HG02623 (cell line): ENCODE measurements around the gene SH3BP5.

Experiments
- ATAC-seq: cut with Tn5 transposase; IDR thresholded peaks from one replicate; pipeline ENCODE4 v1.9.1; 2021; ENCODE audit warnings: moderate library complexity; ENCODE audit not compliant: unreplicated experiment

Gene SH3BP5

DNA sequence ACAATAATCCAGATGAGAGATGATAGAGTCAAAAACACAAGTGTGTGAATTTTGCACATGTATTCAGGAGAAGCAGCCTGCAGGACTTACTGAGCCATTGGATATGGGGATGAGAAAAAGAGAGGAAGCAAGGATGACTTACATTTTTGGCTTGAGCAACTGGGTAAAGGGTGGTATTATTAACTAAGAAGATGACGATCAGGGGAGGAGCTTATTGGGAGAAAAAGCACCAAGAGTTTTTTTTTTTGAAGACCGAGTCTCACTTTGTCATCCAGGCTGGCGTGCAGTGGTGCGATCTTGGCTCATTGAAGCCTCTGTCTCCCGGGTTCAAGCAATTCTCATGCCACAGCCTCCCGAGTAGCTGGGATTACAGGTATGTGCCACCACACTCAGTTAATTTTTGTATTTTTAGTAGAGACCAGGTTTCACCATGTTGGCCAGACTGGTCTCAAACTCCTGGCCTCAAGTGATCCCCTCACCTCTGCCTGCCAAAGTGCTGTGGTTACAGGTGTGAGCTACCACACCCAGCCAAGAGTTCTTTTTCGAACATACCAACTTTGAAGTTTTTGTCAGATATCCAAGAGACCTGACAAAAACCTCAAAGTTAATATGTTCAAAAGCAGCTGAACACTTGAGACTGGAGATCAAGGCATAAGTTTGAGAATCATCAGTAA, 14.8 kb upstream of the SH3BP5 start:
- no peak for ATAC-seq

GRCh38 chr3:15346516-15346915, 14.1 kb upstream of the SH3BP5 start:
- no peak for ATAC-seq

DNA sequence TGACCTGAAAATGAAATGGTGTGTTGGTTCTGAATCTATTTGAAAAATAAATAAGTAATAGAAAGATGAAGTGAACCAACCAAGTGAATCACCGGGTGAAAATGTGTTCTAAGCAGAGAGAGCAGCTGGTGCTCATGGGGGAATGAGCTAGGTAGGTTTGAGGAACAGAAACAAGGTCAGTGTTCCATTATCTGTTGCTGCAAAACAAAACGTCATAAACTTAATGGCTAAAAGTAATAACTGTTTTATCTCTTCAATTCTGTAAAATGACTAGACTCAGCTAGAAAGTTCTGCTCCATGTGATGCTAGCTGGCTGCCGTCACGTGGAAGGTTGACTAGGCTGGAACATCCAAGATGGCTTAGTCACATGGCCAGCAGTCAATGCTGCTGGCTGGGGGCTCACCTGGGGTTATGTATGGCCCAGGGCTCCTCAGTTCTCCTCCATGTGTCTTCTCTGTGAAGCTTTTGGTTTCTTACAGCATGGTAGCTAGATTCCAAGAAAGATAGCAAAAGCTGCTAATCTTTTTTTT, 13.3 kb upstream of the SH3BP5 start:
- peak; percentile 83 for ATAC-seq

DNA sequence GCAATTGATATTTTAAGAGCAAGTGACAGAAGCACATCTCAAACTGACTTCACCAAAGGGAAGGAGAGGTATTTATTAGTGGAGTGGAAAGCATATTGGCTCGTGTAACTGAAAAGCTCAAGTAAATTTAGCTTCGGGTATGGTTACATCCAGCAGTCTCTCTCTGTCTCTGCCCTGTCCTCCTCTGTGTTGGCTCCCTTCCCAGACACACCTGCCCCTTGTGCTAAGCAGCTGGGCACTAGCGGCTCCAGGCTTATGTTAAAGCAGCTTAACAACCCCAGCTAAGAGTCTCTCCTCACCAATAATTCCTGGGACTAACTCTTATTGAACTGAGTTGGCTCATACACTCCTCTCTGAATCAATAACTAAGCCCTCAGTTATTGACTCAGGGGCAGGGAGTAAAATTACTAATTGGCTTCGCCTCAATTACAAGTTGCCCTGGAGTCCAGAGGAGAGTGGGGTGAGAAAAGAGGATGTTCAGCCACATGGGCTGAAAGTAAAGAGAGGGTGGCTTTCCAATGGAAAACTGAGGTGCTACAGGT, 12.8 kb upstream of the SH3BP5 start:
- peak; percentile 17 for ATAC-seq

DNA sequence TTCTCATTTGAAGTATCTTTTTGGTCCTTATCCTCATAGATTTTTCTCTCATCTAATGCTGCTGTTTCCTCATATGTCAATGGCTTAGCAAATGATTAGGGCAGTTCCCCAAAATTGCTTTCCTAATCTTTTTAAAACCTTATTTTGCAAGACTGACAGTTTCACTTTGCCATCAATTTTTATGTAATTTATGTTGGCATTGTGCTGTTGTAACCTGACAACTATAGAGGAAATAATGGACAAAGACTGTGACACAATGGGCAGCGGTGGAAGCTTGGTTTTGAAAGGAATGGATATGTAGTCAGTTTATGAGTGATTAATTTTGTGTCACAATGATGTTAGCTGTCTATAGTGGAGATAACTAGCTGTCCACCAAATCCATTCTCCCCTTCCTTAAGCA, 10.6 kb upstream of the SH3BP5 start:
- no peak for ATAC-seq

DNA sequence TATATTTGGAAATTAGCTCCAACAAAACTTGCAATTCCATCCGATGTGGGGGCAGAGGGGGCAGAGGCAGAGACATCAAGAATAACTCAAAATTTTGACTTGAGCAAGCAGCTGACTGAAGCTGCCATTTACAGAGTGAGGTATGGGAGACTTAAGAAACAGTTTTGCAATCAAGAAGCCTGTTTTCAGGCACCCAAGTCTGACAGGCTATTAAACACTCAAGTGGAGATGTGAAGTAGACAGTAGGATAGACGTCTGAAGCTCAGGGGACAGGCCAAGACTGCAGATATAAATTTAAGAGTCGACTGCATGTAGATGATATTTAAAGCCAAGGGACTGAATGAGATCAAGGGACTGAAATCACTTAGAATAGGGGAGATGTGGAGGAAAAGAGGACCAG, 9.9 kb upstream of the SH3BP5 start:
- ATAC-seq: no peak

DNA sequence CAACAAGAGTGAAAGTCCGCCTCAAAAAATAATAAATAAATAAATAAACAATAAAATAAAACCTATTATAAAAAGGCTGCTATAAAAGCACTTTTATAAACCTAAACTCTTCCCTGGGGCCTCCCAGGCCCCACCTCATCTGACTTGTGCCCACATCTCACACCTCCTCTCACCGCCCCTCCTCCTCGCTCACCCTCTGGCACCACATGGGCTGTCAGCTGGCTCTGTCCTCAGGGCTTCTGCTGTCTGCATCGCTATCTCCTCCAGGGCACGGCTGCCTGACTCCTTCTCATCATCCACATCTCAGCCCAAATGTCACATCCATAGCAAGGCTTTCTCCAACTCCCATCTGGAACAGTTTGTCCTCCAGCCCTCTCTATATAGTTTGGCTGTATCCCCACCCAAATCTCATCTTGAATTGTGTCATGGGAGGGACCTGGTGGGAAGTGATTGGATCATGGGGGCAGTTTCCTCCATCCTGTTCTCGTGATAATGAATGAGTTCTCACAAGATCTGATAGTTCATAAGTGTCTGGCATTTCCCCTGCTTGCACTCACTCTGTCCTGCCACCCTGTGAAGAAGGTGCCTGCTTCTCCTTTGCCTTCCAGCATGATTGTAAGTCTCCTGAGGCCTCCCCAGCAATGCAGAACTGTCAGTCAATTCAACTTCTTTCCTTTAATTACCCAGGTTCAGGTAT, 8.8 kb upstream of the SH3BP5 start:
- no peak for ATAC-seq

- no peak for ATAC-seq
Measured at GRCh38 chr3:15339786-15340215, 7.4 kb upstream of the SH3BP5 start.

- no peak for ATAC-seq
Measured at GRCh38 chr3:15339001-15339400, 6.6 kb upstream of the SH3BP5 start.

GRCh38 chr3:15337963-15338362, 5.6 kb upstream of the SH3BP5 start:
- no peak for ATAC-seq

DNA sequence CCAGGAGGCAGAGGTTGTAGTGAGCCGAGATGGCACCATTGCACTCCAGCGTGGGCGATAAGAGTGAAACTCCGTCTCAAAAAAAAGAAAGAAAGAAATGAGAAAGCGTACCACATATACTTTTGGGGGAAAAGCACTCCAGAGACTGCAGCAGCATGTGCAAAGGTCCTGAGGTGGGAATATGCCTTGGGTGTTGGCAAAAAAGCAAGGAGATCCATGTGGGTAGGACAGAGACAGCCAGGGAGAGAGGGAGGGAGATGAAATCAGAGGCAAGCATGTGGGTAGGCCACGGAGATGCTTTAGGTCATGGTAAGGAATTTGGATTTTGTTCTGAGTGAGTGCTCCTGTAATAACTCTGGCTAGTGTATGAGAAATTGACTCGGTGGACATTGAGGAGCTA, 3.7 kb upstream of the SH3BP5 start:
- ATAC-seq: no peak

DNA sequence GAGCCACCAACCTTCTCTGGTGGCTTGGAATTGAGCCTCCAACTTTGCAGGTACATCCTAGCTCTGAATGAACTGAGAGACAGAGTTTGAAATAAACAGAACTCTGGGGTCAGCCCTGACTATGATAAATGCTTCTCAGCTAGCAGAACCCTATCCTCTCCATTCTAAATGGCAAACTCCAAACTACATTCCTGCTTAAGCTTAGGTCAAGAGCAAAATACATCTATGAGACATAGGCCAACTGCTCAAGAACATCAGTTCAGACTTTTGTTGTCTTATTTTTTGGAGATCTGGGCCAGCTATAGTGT, 1.5 kb upstream of the SH3BP5 start:
- ATAC-seq: no peak

GRCh38 chr3:15333099-15333955, 941 bp upstream of the SH3BP5 start:
- no peak for ATAC-seq

DNA sequence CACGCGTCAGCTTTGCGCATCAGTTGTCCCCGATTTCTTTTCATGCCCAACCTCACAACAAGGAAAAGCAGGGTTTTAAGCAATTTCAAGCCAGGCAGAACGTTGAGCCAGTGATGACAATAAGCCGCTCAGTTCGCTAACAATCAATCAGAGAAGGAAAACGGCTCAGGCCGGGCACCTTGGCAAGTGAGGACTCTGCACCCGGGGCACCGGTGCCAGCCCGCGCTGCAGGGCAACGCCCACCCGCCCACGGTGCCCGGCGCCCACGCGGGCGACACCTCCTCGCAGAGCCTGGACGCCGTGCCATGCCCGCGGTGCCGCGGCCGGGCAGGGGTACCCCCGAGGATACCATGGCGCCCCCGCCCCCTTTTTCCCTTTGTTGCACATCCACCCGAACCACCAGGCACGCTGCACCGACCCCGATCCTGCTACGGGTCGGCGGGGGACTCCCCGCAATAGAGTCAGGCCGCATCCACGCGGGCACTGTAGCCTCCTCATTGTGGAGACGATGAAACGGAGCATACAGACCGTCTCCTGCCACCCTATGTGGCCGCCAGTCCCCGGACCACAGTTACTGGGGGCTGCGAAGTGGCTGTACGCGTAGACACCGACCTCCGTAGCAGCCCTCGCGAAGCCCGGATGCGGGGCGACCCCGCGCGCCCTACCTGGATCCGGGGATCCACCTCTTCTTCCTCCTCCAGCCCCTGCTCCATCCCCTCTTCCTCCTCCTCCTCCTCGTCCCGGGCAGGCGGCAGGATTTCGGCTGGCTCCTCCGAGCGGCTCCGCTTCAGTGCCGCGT, 581 bp downstream of the SH3BP5 start:
- peak; percentile 23 for ATAC-seq

GRCh38 chr3:15331072-15331605, 1.2 kb downstream of the SH3BP5 start:
- ATAC-seq: no peak

DNA sequence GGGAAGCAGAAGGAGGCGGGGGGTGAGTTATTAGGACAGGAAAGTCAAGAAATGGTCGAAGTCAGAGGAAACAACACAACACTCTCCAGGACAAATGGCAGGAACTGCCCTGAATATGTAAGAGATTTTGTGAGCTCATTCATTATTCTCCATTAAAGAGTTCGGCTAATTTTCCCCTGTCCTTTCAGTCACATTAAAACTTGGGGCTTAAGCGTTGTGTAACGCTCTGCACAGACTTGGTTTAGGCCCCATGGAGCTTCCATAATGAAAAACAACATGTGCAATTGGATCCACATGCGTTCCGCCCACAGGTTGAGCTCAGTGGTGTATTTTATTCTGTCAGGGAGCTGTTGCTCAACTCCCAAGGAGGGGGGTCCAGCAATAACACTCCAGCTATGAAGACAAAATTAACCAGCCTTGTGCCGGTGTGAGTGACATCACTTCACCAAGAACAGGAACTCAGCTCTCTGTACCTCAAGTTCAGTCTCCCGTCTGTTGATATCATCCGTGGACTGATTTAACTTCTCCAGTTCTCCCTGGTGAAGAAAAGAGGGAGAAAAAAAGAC, 2.3 kb downstream of the SH3BP5 start:
- no peak for ATAC-seq

DNA sequence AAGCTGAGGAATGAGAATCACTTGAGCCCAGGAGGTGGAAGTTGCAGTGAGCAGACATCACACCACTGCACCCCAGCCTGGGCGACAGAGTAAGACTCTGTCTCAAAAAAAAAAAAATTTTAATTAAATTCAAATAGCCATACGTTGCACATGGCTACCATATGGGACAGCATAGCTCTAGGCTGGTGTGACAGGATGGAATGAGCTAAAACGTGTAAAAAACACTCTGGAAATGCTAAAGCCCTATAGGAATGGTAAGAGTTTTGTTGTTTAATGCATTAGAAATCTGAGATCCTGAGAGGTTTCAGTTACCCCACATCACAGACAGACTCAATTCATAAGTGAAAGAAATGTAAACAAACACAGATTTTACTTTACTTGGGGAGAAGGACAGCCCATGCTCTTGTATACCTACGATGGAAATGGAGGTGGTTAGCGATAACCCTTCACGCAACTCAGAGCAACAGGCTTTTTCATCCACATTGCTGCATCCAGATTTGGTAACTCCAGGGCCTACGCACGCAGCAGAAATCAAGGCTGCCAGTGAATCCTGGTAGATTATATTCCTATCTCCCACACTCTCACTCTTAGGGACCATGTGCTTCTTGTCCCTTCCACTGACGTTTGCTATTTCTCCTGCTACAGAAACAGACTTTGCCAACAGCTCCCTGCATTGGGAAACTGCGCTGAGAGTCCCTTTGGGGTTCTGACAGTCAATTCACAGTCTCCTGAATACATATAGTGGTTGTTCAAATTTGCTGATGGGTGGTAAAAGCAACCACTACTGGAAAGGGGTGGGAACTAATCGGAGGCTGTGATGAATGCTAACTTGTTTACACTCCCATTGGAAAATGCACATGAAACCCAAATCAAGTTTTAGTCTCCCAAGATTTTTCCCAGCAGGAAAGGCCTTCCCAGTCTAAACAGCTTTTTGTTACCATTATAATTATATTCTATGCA, 3.1 kb downstream of the SH3BP5 start:
- no peak for ATAC-seq

DNA sequence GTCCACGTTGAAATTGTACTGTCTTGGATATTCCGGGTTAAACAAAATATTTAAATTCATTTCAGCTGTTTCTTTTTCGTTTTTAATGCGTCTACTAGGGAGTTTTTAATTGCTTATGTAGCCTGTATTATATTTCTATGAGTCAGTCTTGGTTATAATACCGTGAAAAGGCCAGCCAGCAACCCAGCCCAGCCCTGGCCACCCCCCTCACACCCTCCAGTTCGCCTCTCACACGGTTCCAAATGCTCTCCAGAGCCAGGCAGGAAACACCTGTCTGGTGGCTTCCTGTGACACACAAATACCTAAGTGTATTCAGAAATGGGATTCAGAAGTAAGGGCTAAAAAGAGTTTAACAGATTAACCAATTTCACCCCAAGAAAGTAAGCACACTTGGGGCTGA, 4.4 kb downstream of the SH3BP5 start:
- peak; percentile 36 for ATAC-seq

GRCh38 chr3:15326673-15327072, 5.7 kb downstream of the SH3BP5 start:
- no peak for ATAC-seq
